A673 (cell line): ENCODE measurements around the gene UBASH3A. TPM values are rescaled to one million over a fixed set of nuclear protein-coding genes. Genes with fewer than 3 reads are reported as not detected.

Source experiments
- BruUV-seq: library from RNA; stranded (reverse); fragments of 400-500 nt; replicated peaks from 2 replicates; lab custom pipeline; 2021; lab: Mats Ljungman, UMichigan
- CTCF ChIA-PET: fragments of 300-600 bp; sonication (Branson Sonifier 250); formaldehyde crosslinking; loops from one replicate; lab custom pipeline; 2022; ENCODE audit warnings: antibody characterized with exemption; lab: Charles Lee
- POLR2A ChIA-PET: fragments of 300-600 bp; sonication (Branson Sonifier 250); formaldehyde crosslinking; loops from one replicate; lab custom pipeline; 2022; ENCODE audit warnings: antibody characterized with exemption; ENCODE audit not compliant: low non-redundant PET; lab: Charles Lee
- DNase-seq: peaks from one replicate; pipeline ENCODE4 v3.0.0-alpha.2; 2015; ENCODE audit warnings: low spot score
- H3K27ac ChIP-seq: fragments of 200-600 bp; sonication (generic); 2 replicates; pipeline ENCODE4 v1.5.1; 2016; ENCODE audit warnings: mixed run types, low read depth, mild to moderate bottlenecking, mixed read lengths, antibody characterized with exemption, low read length; ENCODE audit not compliant: poor library complexity, severe bottlenecking
- H3K27me3 ChIP-seq: fragments of 200-600 bp; sonication (generic); replicated peaks from 2 replicates; pipeline ENCODE4 v1.6.1; 2017; ENCODE audit warnings: mixed run types, low read depth, mild to moderate bottlenecking, mixed read lengths, antibody characterized with exemption, low read length; ENCODE audit not compliant: insufficient read depth, poor library complexity
- H3K36me3 ChIP-seq: fragments of 200-600 bp; sonication (generic); 2 replicates; pipeline ENCODE4 v1.6.1; 2016; ENCODE audit warnings: mixed run types, mild to moderate bottlenecking, mixed read lengths, antibody characterized with exemption, low read length; ENCODE audit not compliant: insufficient read depth, poor library complexity, severe bottlenecking
- H3K4me1 ChIP-seq: fragments of 200-600 bp; sonication (generic); 2 replicates; pipeline ENCODE4 v1.6.1; 2017; ENCODE audit warnings: mixed run types, mild to moderate bottlenecking, mixed read lengths, antibody characterized with exemption, low read length; ENCODE audit not compliant: insufficient read depth, poor library complexity, severe bottlenecking
- H3K4me3 ChIP-seq: fragments of 200-600 bp; sonication (generic); 2 replicates; pipeline ENCODE4 v1.5.1; 2016; ENCODE audit warnings: low read depth, mixed run types, mild to moderate bottlenecking, mixed read lengths, low read length; ENCODE audit not compliant: poor library complexity, severe bottlenecking
- H3K9me3 ChIP-seq: fragments of 200-600 bp; sonication (generic); 2 replicates; pipeline ENCODE4 v1.6.1; 2016; ENCODE audit warnings: mixed run types, low read depth, mild to moderate bottlenecking, mixed read lengths, antibody characterized with exemption, low read length; ENCODE audit not compliant: poor library complexity, severe bottlenecking
- CTCF ChIP-seq: fragments of 300-800, 200-600 bp; sonication (generic); conservative IDR thresholded peaks from 2 replicates; pipeline ENCODE4 v1.5.1; 2017; ENCODE audit warnings: low read depth, mild to moderate bottlenecking, antibody characterized with exemption, low read length, moderate library complexity, mixed read lengths
- EZH2 ChIP-seq: fragments of 200-600 bp; sonication (generic); IDR thresholded peaks from 2 replicates; pipeline ENCODE4 v1.6.1; 2017; ENCODE audit warnings: borderline replicate concordance, low read depth, mild to moderate bottlenecking, mixed read lengths, antibody characterized with exemption, low read length; ENCODE audit not compliant: poor library complexity, severe bottlenecking
- intact Hi-C: fragments of 100-400 bp; cut with micrococcal nuclease; formaldehyde crosslinking; loops from one replicate; pipeline ENCODE4 v1.10.0; 2022; ENCODE audit not compliant: unreplicated experiment
- total RNA-seq: library from RNA; stranded (reverse); gene quantifications from 2 replicates; pipeline ENCODE4 v1.2.3, GENCODE V29; 2021

Gene UBASH3A
- total RNA-seq, 1 experiment from 2014 or later = not detected

- CTCF ChIA-PET = no interaction called here
- Histone ChIP-seq H3K36me3 (no peaks in the 10 kb centered on the region), H3K27ac (no peak overlapping the region), H3K27me3 (no peaks in the 10 kb centered on the region), H3K9me3 (no peaks in the 10 kb centered on the region), H3K4me3 (no peak overlapping the region), H3K4me1 (no peaks in the 10 kb centered on the region)
- no peak for TF ChIP-seq CTCF
- no peak for TF ChIP-seq EZH2
- intact Hi-C loops = no loop called here
- POLR2A ChIA-PET = no interaction called here
- DNase-seq = no peak
- BruUV-seq = no TSS peak
These were observed 40.4 kb downstream of the UBASH3A start for GRCh38 chr21:42443876-42444744.

GRCh38 chr21:42444745-42445059, 41.0 kb downstream of the UBASH3A start:
- POLR2A ChIA-PET = no interaction called here
- Histone ChIP-seq H3K4me1 (peaks cover 4% of the 10 kb centered on the region), H3K27me3 (no peaks in the 10 kb centered on the region), H3K27ac (no peak overlapping the region), H3K36me3 (no peaks in the 10 kb centered on the region), H3K4me3 (no peak overlapping the region), H3K9me3 (no peaks in the 10 kb centered on the region)
- TF ChIP-seq EZH2 (no peak), CTCF (no peak)
- no TSS peak for BruUV-seq
- intact Hi-C loops = loop anchor here (5.0 kb wide), 1 partner anchor 297 kb away; no protein-coding TSS in a partner anchor
- CTCF ChIA-PET = no interaction called here
- DNase-seq = no peak

GRCh38 chr21:42445311-42445710, 41.6 kb downstream of the UBASH3A start:
- ChIA-PET CTCF (no interaction called here), POLR2A (no interaction called here)
- Histone ChIP-seq H3K27ac (no peak overlapping the region), H3K27me3 (no peaks in the 10 kb centered on the region), H3K4me1 (peaks cover 6% of the 10 kb centered on the region), H3K4me3 (no peak overlapping the region), H3K36me3 (no peaks in the 10 kb centered on the region), H3K9me3 (no peaks in the 10 kb centered on the region)
- intact Hi-C loops = loop anchor here (5.0 kb wide), 1 partner anchor 298 kb away; no protein-coding TSS in a partner anchor
- DNase-seq = no peak
- BruUV-seq = no TSS peak
- no peak for TF ChIP-seq EZH2
- no peak for TF ChIP-seq CTCF
